ELR (cell line): Measurements from ENCODE around the gene ZNF451.
A peak's percentile ranks its signal among the peaks of the same experiment; 100 is the strongest.

Experiments
- DNase-seq: peaks from one replicate; pipeline ENCODE4 v3.0.0-alpha.2; 2015; ENCODE audit warnings: low read depth

ZNF451 gene

GRCh38 chr6:57147955-57148858 lies 58.2 kb downstream of the ZNF451 start:
- no peak for DNase-seq

- DNase-seq: peak; percentile 77
Measured at GRCh38 chr6:57158658-57159057, 68.7 kb downstream of the ZNF451 start.

GRCh38 chr6:57159127-57159526 lies 69.1 kb downstream of the ZNF451 start:
- no peak for DNase-seq

GRCh38 chr6:57162028-57162427 lies 72.0 kb downstream of the ZNF451 start:
- DNase-seq: no peak

- DNase-seq: peak; percentile 18
Measured at GRCh38 chr6:57162516-57162915, 72.5 kb downstream of the ZNF451 start.

- no peak for DNase-seq
Measured at GRCh38 chr6:57163956-57164355, 74.0 kb downstream of the ZNF451 start.

- no peak for DNase-seq
Measured at GRCh38 chr6:57165080-57165479, 75.1 kb downstream of the ZNF451 start.

GRCh38 chr6:57172136-57173055 lies 82.4 kb downstream of the ZNF451 start, which contains the start of gene BAG2:
TSS of gene BAG2 (plus strand) at chr6:57172326. CDS start at chr6:57172698, 372 bp downstream.
- peak; percentile 93 for DNase-seq

- DNase-seq: peak; percentile 67
Measured at GRCh38 chr6:57173056-57173885, 83.3 kb downstream of the ZNF451 start.

GRCh38 chr6:57173886-57174510 lies 84.0 kb downstream of the ZNF451 start:
- DNase-seq: peak; percentile 88

GRCh38 chr6:57174511-57174907 lies 84.5 kb downstream of the ZNF451 start:
- DNase-seq: peak; percentile 5

GRCh38 chr6:57177545-57178265 lies 87.7 kb downstream of the ZNF451 start:
- no peak for DNase-seq

GRCh38 chr6:57180596-57180995 lies 90.6 kb downstream of the ZNF451 start:
- no peak for DNase-seq

- DNase-seq: no peak
Measured at GRCh38 chr6:57182017-57182432, 92.0 kb downstream of the ZNF451 start.

- peak; percentile 22 for DNase-seq
Measured at GRCh38 chr6:57183336-57183735, 93.3 kb downstream of the ZNF451 start.

GRCh38 chr6:57190140-57190539 lies 100.2 kb downstream of the ZNF451 start:
- peak; percentile 59 for DNase-seq

GRCh38 chr6:57193177-57193576 lies 103.2 kb downstream of the ZNF451 start:
- no peak for DNase-seq

GRCh38 chr6:57195457-57195856 lies 105.5 kb downstream of the ZNF451 start:
- no peak for DNase-seq

GRCh38 chr6:57198926-57199636 lies 109.1 kb downstream of the ZNF451 start:
- no peak for DNase-seq

GRCh38 chr6:57201718-57202117 lies 111.7 kb downstream of the ZNF451 start:
- DNase-seq: no peak
